GM23248 (cell line): ENCODE results near the gene PAPPA. TPM values are rescaled to one million over a fixed set of nuclear protein-coding genes. Genes with fewer than 3 reads are reported as not detected.
A peak's percentile ranks its signal among the peaks of the same experiment; 100 is the strongest.

ENCODE experiments used
- DNase-seq: peaks from one replicate; pipeline ENCODE4 v3.0.0-alpha.2; 2015
- H2AFZ ChIP-seq: fragments of 200-600 bp; sonication (generic); 2 replicates; pipeline ENCODE4 v1.6.1; 2016; ENCODE audit warnings: antibody characterized with exemption
- H3F3A ChIP-seq: fragments of 200-600 bp; sonication (generic); 2 replicates; pipeline ENCODE4 v1.6.1; 2016; ENCODE audit warnings: mild to moderate bottlenecking, antibody characterized with exemption, mixed run types; ENCODE audit not compliant: insufficient read depth
- H3K27ac ChIP-seq: fragments of 200-600 bp; sonication (generic); 2 replicates; pipeline ENCODE4 v1.5.1; 2016; ENCODE audit warnings: mild to moderate bottlenecking
- H3K27me3 ChIP-seq: fragments of 200-600 bp; sonication (generic); replicated peaks from 2 replicates; pipeline ENCODE4 v1.6.1; 2016; ENCODE audit warnings: mild to moderate bottlenecking; ENCODE audit not compliant: insufficient read depth
- H3K36me3 ChIP-seq: fragments of 200-600 bp; sonication (generic); 2 replicates; pipeline ENCODE4 v1.6.1; 2016; ENCODE audit warnings: low read depth, mild to moderate bottlenecking
- H3K4me1 ChIP-seq: fragments of 200-600 bp; sonication (generic); 2 replicates; pipeline ENCODE4 v1.6.1; 2016; ENCODE audit warnings: mild to moderate bottlenecking; ENCODE audit not compliant: insufficient read depth
- H3K4me2 ChIP-seq: fragments of 200-600 bp; sonication (generic); one replicate; pipeline ENCODE4 v1.6.1; 2016; ENCODE audit warnings: mild to moderate bottlenecking; ENCODE audit not compliant: unreplicated experiment
- H3K4me3 ChIP-seq: fragments of 200-600 bp; sonication (generic); 2 replicates; pipeline ENCODE4 v1.5.1; 2016; ENCODE audit warnings: mild to moderate bottlenecking
- H3K79me2 ChIP-seq: fragments of 200-600 bp; sonication (generic); 2 replicates; pipeline ENCODE4 v1.6.1; 2016; ENCODE audit warnings: mild to moderate bottlenecking; ENCODE audit not compliant: insufficient read depth
- H3K9ac ChIP-seq: fragments of 200-600 bp; sonication (generic); 2 replicates; pipeline ENCODE4 v1.6.1; 2016; ENCODE audit warnings: mild to moderate bottlenecking
- H3K9me2 ChIP-seq: fragments of 200-600 bp; sonication (generic); 2 replicates; pipeline ENCODE4 v1.6.1; 2016; ENCODE audit warnings: mixed run types, mild to moderate bottlenecking, moderate library complexity; ENCODE audit not compliant: insufficient read depth
- H3K9me3 ChIP-seq: fragments of 200-600 bp; sonication (generic); one replicate; pipeline ENCODE4 v1.6.1; 2017; ENCODE audit warnings: low read depth
- H4K20me1 ChIP-seq: fragments of 200-600 bp; sonication (generic); 2 replicates; pipeline ENCODE4 v1.6.0; 2016; ENCODE audit not compliant: insufficient read depth
- EZH2 ChIP-seq: fragments of 200-600 bp; sonication (generic); IDR thresholded peaks from 2 replicates; pipeline ENCODE4 v1.6.1; 2018; ENCODE audit warnings: antibody characterized with exemption, mild to moderate bottlenecking; ENCODE audit not compliant: insufficient read depth, poor library complexity, severe bottlenecking
- EZH2phosphoT487 ChIP-seq: fragments of 200-600 bp; sonication (generic); IDR thresholded peaks from 2 replicates; pipeline ENCODE4 v1.6.1; 2018; ENCODE audit warnings: antibody characterized with exemption, moderate library complexity, mild to moderate bottlenecking, low read depth; ENCODE audit not compliant: insufficient read depth
- WGBS, 2 experiments: methylation state at CpG; one replicate each; pipeline ENCODE4 v1.1.6; 2015 to 2017; ENCODE audit warnings: low lambda C conversion rate in 2 of 2, low coverage in 1 of 2; ENCODE audit errors: missing lambda C conversion rate in 2 of 2; 5-methylcytosine and 5-hydroxymethylcytosine counted together
- in situ Hi-C: fragments of 300-500 bp; cut with MboI; formaldehyde crosslinking; loops from 2 replicates; pipeline ENCODE4 v1.15.0; 2020
- polyA plus RNA-seq: library from polyadenylated mRNA; unstranded; fragments of >200 nt; fragmentation: Nextera tagmentation; extraction: Ambion mirVana; gene quantifications from 2 replicates; pipeline ENCODE4 v1.2.1, GENCODE V29; 2016
- total RNA-seq: library from RNA; depleted of rRNA; stranded (reverse); fragments of >200 nt; shearing (Covaris generic); gene quantifications from 2 replicates; pipeline ENCODE4 v1.2.3, GENCODE V29; 2014

Gene PAPPA
- total and polyA plus RNA-seq, 2 experiments from 2014 or later: 8.7 to 30.3 TPM

GRCh38 chr9:116144038-116144437 is 9.6 kb upstream of the PAPPA start:
- Histone ChIP-seq H3K9me2 (no peaks in the 10 kb centered on the region), H3K9me3 (no peaks in the 10 kb centered on the region), H3K4me1 (peaks cover 19% of the 10 kb centered on the region), H4K20me1 (no peaks in the 10 kb centered on the region), H3K27ac (peak overlapping the region; percentile 52), H3K9ac (no peak overlapping the region), H3K79me2 (no peaks in the 10 kb centered on the region), H3K4me2 (peak overlapping the region; percentile 45), H3F3A (peaks cover 16% of the 10 kb centered on the region), H3K27me3 (no peaks in the 10 kb centered on the region), H2AFZ (no peak overlapping the region), H3K4me3 (peak overlapping the region; percentile 28; the same call in 1 of the 2 replicates), H3K36me3 (no peaks in the 10 kb centered on the region)
- 32 to 34% methylated on average over 5 of the region's 5 CpGs for WGBS, 2 experiments
- TF ChIP-seq EZH2phosphoT487 (no peak), EZH2 (no peak)
- peak; percentile 82 for DNase-seq
- in situ Hi-C loops: no loop called here

DNA sequence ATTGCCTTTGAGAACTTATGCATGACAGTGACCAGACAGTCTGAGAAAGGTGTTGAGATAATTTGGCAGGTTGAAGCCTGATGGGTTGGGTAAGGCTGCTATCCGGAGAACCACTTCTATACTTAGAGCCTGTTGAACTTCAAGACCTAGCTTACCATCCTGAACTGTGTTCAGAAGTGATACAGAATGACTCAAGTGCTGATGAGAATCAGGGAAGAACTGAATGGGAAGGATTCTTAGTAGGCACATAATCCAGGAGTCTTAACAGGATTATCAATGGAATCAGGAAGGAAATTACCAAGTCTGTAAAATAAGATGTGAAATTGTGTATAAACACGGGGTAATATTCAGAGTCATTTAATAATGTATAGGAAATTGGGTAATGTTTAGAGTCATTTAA is 9.0 kb upstream of the PAPPA start:
- no peak overlapping the region for H3K9ac ChIP-seq
- WGBS, 2 experiments: 88 to 94% methylated on average over 2 of the region's 2 CpGs

GRCh38 chr9:116145036-116145435 is 8.6 kb upstream of the PAPPA start:
- TF ChIP-seq EZH2 (no peak), EZH2phosphoT487 (no peak)
- DNase-seq: no peak
- Histone ChIP-seq H3K9ac (no peak overlapping the region), H3K4me3 (no peak overlapping the region), H3K9me2 (no peaks in the 10 kb centered on the region), H3K9me3 (no peaks in the 10 kb centered on the region), H3K4me2 (no peak overlapping the region), H3K27ac (no peak overlapping the region), H3F3A (peaks cover 26% of the 10 kb centered on the region), H3K79me2 (no peaks in the 10 kb centered on the region), H4K20me1 (no peaks in the 10 kb centered on the region), H3K4me1 (peaks cover 25% of the 10 kb centered on the region), H2AFZ (no peak overlapping the region), H3K36me3 (no peaks in the 10 kb centered on the region), H3K27me3 (no peaks in the 10 kb centered on the region)
- in situ Hi-C loops: no loop called here

More for the DNA sequence above, 9.0 kb upstream of the PAPPA start:
- H3K4me1 ChIP-seq: peaks cover 23% of the 10 kb centered on the region
- H3F3A ChIP-seq: peaks cover 21% of the 10 kb centered on the region
- peak overlapping the region; percentile 52 for H3K27ac ChIP-seq
- no peak overlapping the region for H2AFZ ChIP-seq
- H3K27me3 ChIP-seq: no peaks in the 10 kb centered on the region
- in situ Hi-C loops: no loop called here
- H3K79me2 ChIP-seq: no peaks in the 10 kb centered on the region
- H3K9me2 ChIP-seq: no peaks in the 10 kb centered on the region
- no peaks in the 10 kb centered on the region for H4K20me1 ChIP-seq
- H3K4me2 ChIP-seq: no peak overlapping the region
- peak; percentile 27 for DNase-seq
- no peak overlapping the region for H3K4me3 ChIP-seq
- H3K36me3 ChIP-seq: no peaks in the 10 kb centered on the region
- no peaks in the 10 kb centered on the region for H3K9me3 ChIP-seq
- no peak for TF ChIP-seq EZH2
- no peak for TF ChIP-seq EZH2phosphoT487

GRCh38 chr9:116147821-116148220 is 5.8 kb upstream of the PAPPA start:
- H4K20me1 ChIP-seq: no peaks in the 10 kb centered on the region
- H3K36me3 ChIP-seq: no peaks in the 10 kb centered on the region
- H3K9me3 ChIP-seq: no peaks in the 10 kb centered on the region
- no peak overlapping the region for H2AFZ ChIP-seq
- no peaks in the 10 kb centered on the region for H3K79me2 ChIP-seq
- peaks cover 50% of the 10 kb centered on the region for H3K4me1 ChIP-seq
- no peak for TF ChIP-seq EZH2phosphoT487
- TF ChIP-seq EZH2: no peak
- 95 to 98% methylated on average over 4 of the region's 4 CpGs for WGBS, 2 experiments
- peaks cover 51% of the 10 kb centered on the region for H3F3A ChIP-seq
- no peaks in the 10 kb centered on the region for H3K9me2 ChIP-seq
- no peak overlapping the region for H3K9ac ChIP-seq
- in situ Hi-C loops: no loop called here
- no peak overlapping the region for H3K27ac ChIP-seq
- no peak for DNase-seq
- no peaks in the 10 kb centered on the region for H3K27me3 ChIP-seq
- H3K4me3 ChIP-seq: no peak overlapping the region
- H3K4me2 ChIP-seq: no peak overlapping the region

DNA sequence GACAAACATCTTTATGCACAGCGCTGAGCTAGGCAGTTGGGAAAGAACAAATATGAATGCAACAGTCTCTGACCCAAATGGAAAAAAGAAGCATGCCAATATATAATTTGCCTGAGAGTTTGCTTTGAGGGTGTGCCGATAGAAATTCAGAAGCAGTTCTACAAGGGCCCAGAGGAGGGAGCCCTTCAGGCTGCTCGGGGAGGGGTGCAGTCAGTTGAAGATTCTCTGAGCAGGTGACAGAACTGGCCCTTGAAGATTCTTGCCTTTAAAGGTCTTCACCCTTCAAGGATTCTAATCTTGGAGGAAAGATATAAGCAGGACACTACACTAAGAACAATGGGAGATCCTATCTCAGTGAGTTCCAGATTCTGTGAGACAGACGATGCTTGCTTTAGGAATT is 3.7 kb upstream of the PAPPA start:
- peaks cover 37% of the 10 kb centered on the region for H3K4me1 ChIP-seq
- peaks cover 5% of the 10 kb centered on the region for H3K79me2 ChIP-seq
- no peaks in the 10 kb centered on the region for H3K9me3 ChIP-seq
- TF ChIP-seq EZH2phosphoT487 (no peak), EZH2 (no peak)
- in situ Hi-C loops: loop anchor here (10.0 to 25.0 kb wide), 3 partner anchors 412 to 555 kb away; no protein-coding TSS in a partner anchor
- H3K4me2 ChIP-seq: no peak overlapping the region
- H4K20me1 ChIP-seq: no peaks in the 10 kb centered on the region
- H3K27ac ChIP-seq: no peak overlapping the region
- H3F3A ChIP-seq: peaks cover 44% of the 10 kb centered on the region
- 39 to 43% methylated on average over 4 of the region's 4 CpGs for WGBS, 2 experiments
- peak; percentile 47 for DNase-seq
- no peak overlapping the region for H3K4me3 ChIP-seq
- H3K9me2 ChIP-seq: no peaks in the 10 kb centered on the region
- H3K36me3 ChIP-seq: no peaks in the 10 kb centered on the region
- H3K27me3 ChIP-seq: no peaks in the 10 kb centered on the region
- H2AFZ ChIP-seq: no peak overlapping the region
- H3K9ac ChIP-seq: no peak overlapping the region
